C4-2B (cell line): ENCODE data around the gene AOAH.
"Not testable (repeated sequence)": the region's sequence is repeated elsewhere in the genome, so short reads cannot be mapped to it uniquely, and the experiment has no call there.

Experiments used
- H3K27ac ChIP-seq: fragments of 450-650 bp; 2 replicates; pipeline ENCODE4 v1.5.1; 2017
- ZFX ChIP-seq: fragments of 450-650 bp; IDR thresholded peaks from 2 replicates; pipeline ENCODE4 v1.6.1; 2017
- TF ChIP-seq, protein P1 (sequence below): fragments of 450-650 bp; conservative IDR thresholded peaks from 2 replicates; pipeline ENCODE4 v1.5.1; 2017; ENCODE audit warnings: mild to moderate bottlenecking

AOAH gene

DNA sequence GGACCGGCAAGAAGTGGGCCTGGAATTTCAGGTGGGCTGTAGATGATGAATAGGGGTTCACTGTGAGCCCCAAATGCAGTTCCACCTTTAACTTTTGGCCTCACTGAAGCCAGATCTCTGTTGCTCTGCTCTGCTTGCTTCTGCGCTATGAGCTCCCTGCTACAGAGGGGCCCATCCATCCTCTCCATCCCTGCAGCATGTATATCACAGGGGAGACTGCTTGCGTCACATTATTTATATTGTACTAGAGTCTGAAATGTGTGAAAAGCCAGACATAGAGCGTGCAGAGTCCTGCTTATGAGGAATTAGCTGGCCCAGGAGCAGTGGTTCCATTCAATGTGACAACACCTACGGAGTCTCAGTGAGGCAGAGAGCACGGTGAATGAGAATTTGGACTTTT lies 69.9 kb downstream of the AOAH start:
- TF ChIP-seq ZFX, result no peak
- TF ChIP-seq, protein P1, sequence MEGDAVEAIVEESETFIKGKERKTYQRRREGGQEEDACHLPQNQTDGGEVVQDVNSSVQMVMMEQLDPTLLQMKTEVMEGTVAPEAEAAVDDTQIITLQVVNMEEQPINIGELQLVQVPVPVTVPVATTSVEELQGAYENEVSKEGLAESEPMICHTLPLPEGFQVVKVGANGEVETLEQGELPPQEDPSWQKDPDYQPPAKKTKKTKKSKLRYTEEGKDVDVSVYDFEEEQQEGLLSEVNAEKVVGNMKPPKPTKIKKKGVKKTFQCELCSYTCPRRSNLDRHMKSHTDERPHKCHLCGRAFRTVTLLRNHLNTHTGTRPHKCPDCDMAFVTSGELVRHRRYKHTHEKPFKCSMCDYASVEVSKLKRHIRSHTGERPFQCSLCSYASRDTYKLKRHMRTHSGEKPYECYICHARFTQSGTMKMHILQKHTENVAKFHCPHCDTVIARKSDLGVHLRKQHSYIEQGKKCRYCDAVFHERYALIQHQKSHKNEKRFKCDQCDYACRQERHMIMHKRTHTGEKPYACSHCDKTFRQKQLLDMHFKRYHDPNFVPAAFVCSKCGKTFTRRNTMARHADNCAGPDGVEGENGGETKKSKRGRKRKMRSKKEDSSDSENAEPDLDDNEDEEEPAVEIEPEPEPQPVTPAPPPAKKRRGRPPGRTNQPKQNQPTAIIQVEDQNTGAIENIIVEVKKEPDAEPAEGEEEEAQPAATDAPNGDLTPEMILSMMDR, result no peak
- H3K27ac ChIP-seq, result no peak overlapping the region

DNA sequence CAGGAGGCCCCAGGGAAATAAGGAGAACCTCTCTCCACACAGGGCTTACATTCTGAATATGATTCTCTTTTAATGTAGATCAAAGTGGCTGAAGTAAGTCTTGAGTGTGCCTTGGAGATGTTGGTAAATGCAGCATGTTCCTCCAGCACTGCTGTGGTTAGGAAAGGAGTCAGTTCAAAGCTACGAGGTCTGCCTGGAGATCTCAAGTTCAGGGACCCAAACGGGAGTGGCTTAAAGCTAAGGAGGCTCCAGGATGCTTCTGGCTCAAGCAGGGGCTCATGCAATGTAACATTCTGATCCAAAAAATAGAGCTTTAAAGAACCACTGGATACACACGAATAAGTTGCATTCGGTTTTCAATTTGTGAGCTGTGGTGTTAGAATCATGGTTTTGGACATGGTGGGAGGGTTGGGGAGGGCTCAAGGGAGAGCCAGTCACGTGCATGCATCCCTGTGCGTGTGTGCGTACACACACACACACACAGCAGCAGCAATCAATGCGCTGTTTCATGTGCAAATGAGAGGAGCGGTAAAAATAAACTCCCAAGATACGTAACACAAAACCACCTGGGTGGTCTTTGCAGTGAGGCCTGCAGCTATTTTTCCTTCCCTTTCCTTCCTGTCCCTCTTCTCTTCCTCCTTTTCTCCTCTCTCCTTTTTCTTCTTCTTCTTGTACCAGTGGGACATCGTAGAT lies 70.5 kb downstream of the AOAH start:
- TF ChIP-seq, protein P1, result no peak
- no peak for TF ChIP-seq ZFX
- no peak overlapping the region for H3K27ac ChIP-seq

DNA sequence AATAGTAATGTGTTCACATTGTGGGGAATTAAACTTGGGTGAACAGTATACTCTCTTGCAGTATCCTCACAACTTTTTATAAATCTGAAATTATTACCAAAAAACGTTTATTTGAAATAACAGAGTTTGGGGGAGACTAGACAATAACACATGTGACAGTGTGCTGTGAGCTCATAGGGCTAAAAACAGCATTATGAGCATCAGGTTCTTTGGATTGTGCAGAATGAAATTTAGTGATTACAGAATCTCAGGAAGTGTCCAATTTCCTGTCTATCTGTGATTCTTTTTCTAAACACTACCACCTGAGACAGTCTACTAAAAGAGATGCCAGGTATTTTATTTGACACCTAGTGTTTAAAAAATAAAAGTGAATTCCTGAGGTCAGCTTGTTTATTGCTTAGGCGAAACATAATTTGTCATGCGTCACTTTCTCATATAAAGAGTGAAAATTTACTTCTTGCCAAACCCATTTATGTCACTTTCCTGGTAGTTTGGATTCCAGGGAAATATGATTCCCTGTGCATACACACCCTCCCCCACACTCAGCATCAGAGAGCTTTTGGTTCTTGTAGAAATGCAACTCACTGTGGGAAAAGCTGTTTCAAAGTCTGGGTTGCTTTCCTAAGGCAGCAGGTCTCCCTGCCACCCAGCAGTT lies 71.2 kb downstream of the AOAH start:
- H3K27ac ChIP-seq, result no peak overlapping the region
- no peak for TF ChIP-seq ZFX

DNA sequence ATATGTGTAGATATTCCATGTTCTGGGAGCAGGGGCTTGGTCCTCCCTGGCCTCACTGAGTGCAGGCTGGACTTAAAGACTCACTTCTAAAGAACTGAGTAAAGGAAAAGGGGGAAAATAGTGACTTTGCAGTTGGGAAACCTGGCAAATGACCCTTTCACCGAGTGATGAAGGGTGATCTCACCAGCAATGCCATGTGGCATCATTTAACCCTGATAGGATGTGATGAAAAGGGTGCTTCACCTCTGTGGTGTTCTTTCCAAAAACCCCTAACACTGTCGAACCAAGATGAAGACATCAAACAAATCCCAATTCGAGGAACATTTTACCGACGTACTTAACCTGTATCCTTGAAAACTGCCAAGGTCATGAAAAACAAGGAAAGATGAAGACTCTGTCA lies 71.9 kb downstream of the AOAH start:
- no peak overlapping the region for H3K27ac ChIP-seq
- TF ChIP-seq, protein P1, result no peak
- TF ChIP-seq ZFX, result no peak

DNA sequence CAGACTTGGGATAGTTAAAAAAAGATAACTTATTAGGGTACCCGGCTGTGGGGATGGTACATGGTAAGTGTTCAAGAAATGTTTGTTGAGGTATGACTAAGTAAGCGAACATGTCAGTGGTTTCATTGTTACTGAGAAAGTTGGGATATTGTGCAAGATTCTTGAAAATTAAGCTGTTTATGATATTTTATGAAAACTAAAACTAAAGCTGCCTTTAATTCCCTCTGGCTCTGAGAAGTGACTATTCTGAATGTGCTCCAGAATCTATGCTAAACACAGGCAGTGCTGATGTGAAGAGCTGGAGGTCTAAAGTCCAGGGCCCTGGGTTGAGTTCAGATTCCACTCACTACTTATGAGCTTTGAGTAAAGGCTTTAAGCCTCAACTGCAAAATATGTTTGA lies 72.9 kb downstream of the AOAH start:
- no peak for TF ChIP-seq ZFX
- TF ChIP-seq, protein P1, result no peak
- H3K27ac ChIP-seq, result no peak overlapping the region

DNA sequence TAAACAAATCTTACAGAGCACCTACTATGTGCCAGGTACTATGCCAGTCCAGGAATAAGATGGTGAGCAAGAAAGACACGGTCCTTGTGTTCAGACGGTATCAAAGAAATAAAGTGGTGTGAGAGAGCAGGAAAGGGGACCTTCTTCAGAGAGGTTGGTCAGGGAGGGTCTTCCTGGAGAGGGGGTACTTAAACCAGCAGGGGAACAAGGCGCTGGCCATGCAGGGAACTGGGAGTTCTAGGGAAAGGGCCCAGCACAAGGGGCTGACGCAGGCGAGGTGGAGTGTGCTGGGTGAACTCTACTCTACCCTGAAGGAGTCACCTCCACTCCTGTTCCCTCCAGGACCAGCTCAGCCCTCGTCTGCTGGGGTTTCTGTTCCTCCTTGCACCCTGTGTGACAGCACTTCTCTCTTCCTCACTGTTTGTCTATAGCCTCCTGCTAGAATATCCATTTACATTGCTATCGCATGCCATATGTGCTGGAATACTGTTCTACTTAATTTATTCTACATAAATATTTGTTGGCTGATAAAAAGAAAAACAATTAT lies 73.5 kb downstream of the AOAH start:
- no peak for TF ChIP-seq ZFX
- TF ChIP-seq, protein P1, result no peak
- no peak overlapping the region for H3K27ac ChIP-seq

DNA sequence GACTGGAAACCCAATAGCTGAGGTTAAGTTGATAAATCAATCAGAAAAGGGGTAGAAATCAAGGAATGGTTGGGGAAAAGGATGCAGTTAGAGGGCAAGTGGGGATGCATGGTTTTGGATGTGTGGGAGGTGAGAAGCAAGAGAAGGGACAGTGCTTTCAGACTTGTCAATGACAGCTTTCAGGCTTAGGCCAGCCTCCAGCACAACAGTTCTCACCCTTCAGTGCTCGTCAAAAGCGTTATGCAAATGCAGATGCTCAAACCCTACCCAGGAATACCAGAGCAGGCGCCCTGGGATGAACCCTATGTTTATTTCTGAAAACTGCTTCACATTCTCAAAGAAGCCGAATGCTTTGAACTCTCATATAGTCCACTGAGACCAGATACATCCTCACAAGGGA lies 74.0 kb downstream of the AOAH start:
- H3K27ac ChIP-seq, result no peak overlapping the region
- TF ChIP-seq, protein P1, result no peak
- no peak for TF ChIP-seq ZFX

DNA sequence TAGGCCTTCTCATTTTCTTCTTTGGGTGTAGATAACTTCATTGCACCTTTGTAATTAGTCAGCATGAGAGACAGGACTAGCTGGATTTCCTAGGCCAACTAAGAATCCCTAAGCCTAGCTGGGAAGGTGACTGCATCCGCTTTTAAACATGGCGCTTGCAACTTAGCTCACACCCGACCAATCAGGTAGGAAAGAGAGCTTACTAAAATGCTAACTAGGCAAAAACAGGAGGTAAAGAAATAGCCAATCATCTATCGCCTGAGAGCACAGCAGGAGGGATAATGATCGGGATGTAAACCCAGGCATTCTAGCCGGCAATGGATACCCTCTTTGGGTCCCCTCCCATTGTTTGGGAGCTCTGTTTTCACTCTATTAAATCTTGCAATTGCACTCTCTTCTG lies 75.0 kb downstream of the AOAH start:
- H3K27ac ChIP-seq, result not testable (repeated sequence)
